Stimulated activated CD8-positive, alpha-beta memory T cell treated with anti-CD3 and anti-CD28 coated beads, Interleukin-12 subunit alpha, Interleukin-12 subunit beta, amount 100 ng/mL, for 24 hours (primary cell): ENCODE results near the gene NMUR2.

ENCODE experiments used
- DNase-seq: peaks from one replicate; pipeline ENCODE4 v3.0.0-alpha.2; 2020; ENCODE audit errors: extremely low read depth

Gene NMUR2, protein sequence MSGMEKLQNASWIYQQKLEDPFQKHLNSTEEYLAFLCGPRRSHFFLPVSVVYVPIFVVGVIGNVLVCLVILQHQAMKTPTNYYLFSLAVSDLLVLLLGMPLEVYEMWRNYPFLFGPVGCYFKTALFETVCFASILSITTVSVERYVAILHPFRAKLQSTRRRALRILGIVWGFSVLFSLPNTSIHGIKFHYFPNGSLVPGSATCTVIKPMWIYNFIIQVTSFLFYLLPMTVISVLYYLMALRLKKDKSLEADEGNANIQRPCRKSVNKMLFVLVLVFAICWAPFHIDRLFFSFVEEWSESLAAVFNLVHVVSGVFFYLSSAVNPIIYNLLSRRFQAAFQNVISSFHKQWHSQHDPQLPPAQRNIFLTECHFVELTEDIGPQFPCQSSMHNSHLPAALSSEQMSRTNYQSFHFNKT

GRCh38 chr5:152405145-152405544 lies at the start of gene NMUR2:
NMUR2 (minus strand) TSS chr5:152405279; CDS start chr5:152405113, 166 bp downstream.
- no peak for DNase-seq

GRCh38 chr5:152443935-152444334 lies 38.9 kb upstream of the NMUR2 start:
- no peak for DNase-seq

- no peak for DNase-seq
These were observed 34.7 kb upstream of the NMUR2 start for GRCh38 chr5:152439791-152440190.

DNA sequence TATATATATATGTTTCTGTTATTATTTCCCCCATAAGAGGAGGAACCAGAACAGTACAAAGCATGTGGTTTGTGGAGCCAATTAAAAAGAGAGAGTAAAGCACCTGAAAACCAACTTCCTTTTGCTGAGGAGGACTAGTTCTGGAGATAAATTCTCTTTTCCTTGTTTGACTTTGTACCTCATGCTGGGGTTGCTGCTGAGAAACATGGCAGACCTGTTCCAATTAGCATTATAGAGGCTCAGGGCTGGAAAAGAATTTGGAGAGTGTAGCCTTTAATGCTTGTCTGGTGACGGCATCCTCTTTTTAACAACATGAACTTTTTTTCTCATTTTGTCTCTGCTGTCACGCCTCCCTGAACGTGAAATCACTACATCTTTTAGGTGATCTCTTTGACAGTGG lies 32.8 kb upstream of the NMUR2 start:
- no peak for DNase-seq

DNA sequence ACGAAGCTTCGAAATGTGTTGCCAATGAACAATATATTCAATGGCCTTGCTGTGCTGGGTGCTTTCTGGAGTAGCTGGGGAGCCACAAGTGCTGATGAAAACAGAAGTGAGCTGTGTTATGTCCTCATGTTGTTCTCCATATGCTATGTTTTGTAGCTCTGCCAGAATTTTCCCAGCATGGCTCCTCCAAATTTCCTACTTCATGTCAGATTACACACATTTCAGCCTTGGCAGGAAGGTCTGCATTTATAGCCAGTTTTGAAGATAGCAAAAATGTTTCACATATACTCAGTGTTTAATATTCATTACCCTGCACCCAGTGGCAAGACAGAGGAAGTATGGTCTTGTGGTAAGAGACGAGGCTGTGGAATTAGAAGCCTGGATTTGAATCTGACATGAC lies 22.6 kb upstream of the NMUR2 start:
- DNase-seq: no peak

DNA sequence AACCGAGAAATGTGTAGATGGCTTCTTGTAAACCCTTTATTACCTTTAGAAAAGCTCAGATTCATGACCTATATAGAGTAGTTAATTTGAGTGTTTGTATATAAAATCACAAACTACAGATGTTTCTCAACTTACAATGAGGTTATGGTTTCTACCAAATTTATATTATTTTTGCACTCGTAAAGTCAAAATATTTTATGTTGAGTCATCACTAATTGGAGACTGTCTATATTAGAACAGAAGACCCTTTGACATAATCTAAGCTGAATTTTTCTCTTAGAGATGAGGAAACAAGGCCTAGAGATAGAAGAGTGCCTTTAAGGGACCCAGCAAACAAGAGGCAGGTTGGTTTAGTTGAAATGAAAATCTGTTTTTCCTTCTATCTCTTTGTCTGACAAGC lies 20.0 kb upstream of the NMUR2 start:
- no peak for DNase-seq

DNA sequence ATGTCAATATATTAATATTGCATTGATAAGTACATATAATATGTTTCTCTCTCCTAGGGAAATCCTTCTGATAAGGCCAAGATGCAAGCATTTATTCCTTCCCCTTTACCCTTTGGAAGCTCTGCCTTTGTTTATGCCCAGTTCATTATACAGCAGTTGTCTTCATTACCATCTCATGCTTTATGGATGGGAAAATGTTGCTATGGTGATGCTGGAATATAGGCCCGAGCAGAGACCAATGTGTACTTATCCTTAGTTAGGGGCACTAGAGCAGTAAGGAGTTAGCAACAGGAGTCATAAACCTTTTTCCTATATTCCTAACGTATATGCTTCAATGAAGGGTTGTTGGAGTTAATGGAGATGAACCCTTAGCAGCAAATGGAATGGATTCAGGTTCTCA lies 19.4 kb upstream of the NMUR2 start:
- DNase-seq: no peak

- DNase-seq: no peak
These were observed 17.0 kb upstream of the NMUR2 start for GRCh38 chr5:152422081-152422480.

GRCh38 chr5:152412129-152412528 lies 7.0 kb upstream of the NMUR2 start:
- no peak for DNase-seq

GRCh38 chr5:152406082-152406481 lies 1.0 kb upstream of the NMUR2 start:
- no peak for DNase-seq

GRCh38 chr5:152404494-152404893 lies 585 bp downstream of the NMUR2 start:
- no peak for DNase-seq

DNA sequence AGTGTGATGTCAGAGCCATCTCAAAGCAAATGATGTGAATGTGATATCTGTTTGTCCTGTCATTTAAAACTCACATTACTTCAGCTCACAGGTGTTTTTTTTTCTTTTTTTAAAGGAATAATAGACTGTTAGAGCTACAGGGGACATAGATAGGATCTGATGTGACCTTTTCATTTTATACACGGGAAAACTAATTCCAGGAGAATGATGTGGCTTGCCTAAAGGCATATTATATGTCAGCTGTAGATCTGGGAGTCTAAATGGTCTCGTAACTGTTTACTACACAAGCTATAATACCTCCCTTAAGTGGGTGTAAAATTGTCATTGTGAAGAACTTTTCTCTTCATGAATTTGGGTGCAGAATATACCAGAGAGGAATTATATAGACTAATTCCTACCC lies 2.0 kb downstream of the NMUR2 start:
- DNase-seq: no peak

DNA sequence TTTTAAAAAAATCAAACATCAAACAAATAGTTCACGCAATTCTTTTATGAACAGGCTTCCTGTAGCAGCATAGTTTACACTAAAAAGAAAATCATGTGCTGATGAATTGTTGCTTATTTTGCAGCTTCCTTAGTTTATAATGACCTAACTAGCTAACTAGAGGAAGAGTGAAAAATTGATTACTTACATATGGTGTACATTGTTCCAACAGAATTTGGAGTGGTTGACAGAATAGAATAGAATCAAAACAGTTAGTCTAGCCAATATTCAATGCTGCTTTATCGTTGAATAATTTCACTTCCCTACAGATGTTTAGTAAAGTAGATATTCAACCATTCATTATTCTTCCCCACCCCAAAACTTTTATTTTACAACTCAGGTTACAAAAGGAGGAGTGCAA lies 4.2 kb downstream of the NMUR2 start:
- no peak for DNase-seq

DNA sequence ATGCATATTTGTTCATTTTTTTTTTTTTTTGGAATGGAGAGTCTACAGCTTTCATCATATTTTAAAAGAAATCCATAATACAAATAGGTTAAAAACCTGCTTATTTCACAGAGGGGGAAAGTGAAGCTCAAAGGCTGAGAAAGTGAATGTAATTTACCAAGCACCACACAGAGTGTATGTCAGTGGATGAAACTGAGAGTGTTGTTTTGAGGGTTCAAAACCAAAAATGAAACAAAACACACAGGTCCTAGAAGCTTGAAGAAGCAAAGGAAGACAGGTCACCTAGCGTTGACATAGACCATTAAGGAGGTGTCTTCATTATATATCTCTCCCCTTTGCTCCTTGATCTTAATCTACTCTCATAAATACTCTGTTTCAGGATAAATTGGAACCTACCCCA lies 7.5 kb downstream of the NMUR2 start:
- no peak for DNase-seq

- no peak for DNase-seq
These were observed 11.6 kb downstream of the NMUR2 start for GRCh38 chr5:152393441-152393840.

DNA sequence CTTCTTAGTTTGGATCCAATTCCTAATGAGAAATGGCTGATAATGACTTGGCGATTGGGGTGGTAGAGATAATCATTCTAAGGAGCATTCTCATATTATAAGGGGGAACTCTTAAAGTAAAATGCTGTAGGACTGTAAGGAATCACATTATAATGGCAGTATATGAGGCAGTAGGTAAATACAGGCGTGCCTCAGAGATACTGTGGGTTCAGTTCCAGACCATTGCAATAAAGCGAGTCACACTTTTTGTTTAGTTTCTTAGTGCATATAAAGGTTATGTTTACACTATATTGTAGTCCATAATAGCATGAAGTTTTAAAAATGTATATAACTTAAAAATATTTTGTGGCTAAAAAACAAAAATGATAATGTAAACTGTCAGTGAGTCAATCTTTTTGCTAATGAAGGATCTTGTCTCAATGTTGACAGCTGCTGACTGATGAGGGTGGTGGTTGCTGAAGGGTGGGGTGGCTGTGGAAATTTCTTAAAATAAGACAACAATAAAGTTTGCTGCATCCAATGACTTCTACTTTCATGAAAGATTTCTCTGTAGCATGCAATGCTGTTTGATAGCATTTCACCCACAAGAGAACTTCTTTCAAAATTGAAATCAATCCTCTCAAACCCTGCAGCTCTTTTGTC lies 15.8 kb downstream of the NMUR2 start:
- DNase-seq: no peak

DNA sequence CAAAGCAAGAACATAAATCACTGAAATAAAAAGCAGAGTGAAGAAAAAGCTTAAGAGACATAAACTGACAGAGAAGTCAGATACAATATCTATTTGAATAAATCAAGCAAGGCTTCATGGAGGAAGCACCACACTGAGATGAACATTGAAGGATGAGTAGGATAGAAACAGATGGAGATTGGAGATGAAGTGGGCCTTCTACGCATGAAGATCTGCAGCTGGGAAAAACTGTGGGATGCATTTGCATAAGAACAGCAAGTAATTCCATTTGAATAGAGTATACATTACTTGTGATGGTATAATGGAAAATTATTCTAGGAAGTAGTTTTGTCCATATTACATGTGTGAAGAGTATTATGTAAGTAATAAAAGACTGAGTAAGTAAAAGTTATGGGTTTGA lies 16.5 kb downstream of the NMUR2 start:
- no peak for DNase-seq

- no peak for DNase-seq
These were observed 24.5 kb downstream of the NMUR2 start for GRCh38 chr5:152380415-152381123.

DNA sequence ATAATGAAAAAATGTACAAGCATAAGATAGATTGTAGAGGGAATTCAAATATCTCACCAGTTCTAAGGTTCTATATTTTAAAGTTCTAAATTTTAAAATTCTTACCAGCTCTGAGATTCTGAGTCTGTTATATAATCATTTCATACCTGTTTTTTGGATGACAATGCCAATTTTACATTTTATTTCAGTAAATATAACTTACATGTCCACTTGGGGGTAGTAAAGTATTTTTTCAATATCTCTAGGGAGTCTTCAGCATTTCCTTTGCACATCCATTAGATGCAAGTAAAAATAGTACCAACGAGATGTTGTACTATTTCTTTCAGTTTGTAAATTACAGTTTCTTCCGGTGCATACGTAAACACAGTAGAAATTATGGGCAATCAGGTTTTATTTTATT lies 25.7 kb downstream of the NMUR2 start:
- no peak for DNase-seq

DNA sequence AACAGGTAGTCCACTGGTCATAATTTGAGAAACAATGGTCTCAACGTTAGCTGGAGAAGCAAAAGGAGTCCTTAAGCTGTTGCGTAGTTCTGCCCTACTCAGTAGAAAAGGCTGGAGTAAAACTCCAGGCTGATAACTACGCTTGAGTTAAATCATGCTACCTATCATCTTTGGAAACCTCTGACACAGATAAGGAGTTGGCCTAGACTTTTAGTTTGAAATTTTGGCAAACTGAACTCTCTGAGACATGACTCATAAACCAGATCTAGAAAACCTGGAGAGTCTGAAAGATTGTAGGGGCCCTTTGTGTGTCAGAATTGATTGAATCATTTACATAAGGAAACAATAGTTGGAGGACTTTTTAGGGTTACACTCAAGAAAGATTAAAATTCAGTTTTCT lies 26.3 kb downstream of the NMUR2 start:
- DNase-seq: no peak

GRCh38 chr5:152376886-152377285 lies 28.2 kb downstream of the NMUR2 start:
- no peak for DNase-seq

- no peak for DNase-seq
These were observed 30.3 kb downstream of the NMUR2 start for GRCh38 chr5:152374711-152375275.

DNA sequence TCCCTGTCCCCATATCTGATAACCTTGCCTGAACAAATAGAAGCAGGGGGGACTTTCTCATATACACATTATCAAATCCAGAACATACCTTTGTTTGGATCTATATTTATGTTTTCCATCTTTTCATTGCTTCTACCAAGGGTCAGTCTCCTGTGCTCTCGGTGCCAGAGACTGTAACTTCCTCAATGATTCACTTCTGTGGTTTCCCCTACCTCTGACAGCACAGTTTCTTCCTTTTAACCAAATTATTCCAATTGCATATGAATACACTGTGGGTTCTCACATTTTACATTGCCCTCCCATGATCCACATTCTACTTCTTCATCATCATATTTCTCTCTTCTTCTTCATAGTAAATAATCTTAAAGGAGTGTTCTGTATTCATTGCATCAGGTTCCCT lies 32.2 kb downstream of the NMUR2 start:
- no peak for DNase-seq
